ENCODE results near the gene NRXN2.

Gene NRXN2

GRCh38 chr11:64632654-64633053 lies 90.3 kb downstream of the NRXN2 start:
- no peak for TF ChIP-seq CTCF (IDR thresholded peaks at IDR 0.05)

GRCh38 chr11:64632237-64632636 lies 90.8 kb downstream of the NRXN2 start:
- TF ChIP-seq CTCF (IDR thresholded peaks at IDR 0.05), result no peak

GRCh38 chr11:64631675-64632074 lies 91.3 kb downstream of the NRXN2 start:
- TF ChIP-seq CTCF (IDR thresholded peaks at IDR 0.05), result no peak

GRCh38 chr11:64629796-64630562 lies 93.0 kb downstream of the NRXN2 start:
- TF ChIP-seq CTCF (IDR thresholded peaks at IDR 0.05), result no peak

GRCh38 chr11:64629103-64629502 lies 93.9 kb downstream of the NRXN2 start:
- TF ChIP-seq CTCF (IDR thresholded peaks at IDR 0.05), result no peak

- no peak for TF ChIP-seq CTCF (IDR thresholded peaks at IDR 0.05)
These were observed 94.4 kb downstream of the NRXN2 start for GRCh38 chr11:64628596-64628995.

GRCh38 chr11:64627371-64627770 lies 95.6 kb downstream of the NRXN2 start:
- no peak for TF ChIP-seq CTCF (IDR thresholded peaks at IDR 0.05)

GRCh38 chr11:64626637-64627036 lies 96.4 kb downstream of the NRXN2 start:
- no peak for TF ChIP-seq CTCF (IDR thresholded peaks at IDR 0.05)
